Fibroblast of pulmonary artery (primary cell): ENCODE data around the gene IL12RB2.

ENCODE experiments used
- DNase-seq: peaks from one replicate; pipeline ENCODE4 v3.0.0-alpha.2; 2010; ENCODE audit warnings: low read depth
- H3K4me3 ChIP-seq: replicated peaks from 2 replicates; pipeline ENCODE4 v1.5.1; 2011; ENCODE audit warnings: low read depth, mild to moderate bottlenecking, control low read depth, low read length, moderate library complexity
- TF ChIP-seq, protein P1 (sequence below): IDR thresholded peaks from 2 replicates; pipeline ENCODE4 v1.5.1; 2011; ENCODE audit warnings: mild to moderate bottlenecking, control low read depth, low read length, inconsistent platforms; ENCODE audit errors: missing control alignments

The IL12RB2 gene

DNA sequence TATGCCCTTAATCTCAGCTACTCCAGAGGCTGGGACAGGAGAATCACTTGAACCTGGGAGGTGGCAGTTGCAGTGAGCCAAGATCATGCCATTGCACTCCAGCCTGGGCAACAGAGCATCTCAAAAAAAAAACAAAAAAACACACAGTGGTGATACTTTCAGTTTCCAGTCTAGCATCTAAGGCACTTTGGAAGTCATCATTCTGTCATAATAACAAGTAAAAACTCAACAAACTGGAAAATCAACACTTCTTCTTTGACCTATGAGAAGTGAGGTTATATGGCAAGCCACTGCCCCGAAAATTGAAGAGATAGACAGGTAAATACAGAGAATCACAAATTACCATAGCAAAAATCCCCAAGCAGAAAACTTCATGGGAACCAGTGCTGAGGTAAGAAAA lies 51.9 kb downstream of the IL12RB2 start:
- TF ChIP-seq, protein P1, sequence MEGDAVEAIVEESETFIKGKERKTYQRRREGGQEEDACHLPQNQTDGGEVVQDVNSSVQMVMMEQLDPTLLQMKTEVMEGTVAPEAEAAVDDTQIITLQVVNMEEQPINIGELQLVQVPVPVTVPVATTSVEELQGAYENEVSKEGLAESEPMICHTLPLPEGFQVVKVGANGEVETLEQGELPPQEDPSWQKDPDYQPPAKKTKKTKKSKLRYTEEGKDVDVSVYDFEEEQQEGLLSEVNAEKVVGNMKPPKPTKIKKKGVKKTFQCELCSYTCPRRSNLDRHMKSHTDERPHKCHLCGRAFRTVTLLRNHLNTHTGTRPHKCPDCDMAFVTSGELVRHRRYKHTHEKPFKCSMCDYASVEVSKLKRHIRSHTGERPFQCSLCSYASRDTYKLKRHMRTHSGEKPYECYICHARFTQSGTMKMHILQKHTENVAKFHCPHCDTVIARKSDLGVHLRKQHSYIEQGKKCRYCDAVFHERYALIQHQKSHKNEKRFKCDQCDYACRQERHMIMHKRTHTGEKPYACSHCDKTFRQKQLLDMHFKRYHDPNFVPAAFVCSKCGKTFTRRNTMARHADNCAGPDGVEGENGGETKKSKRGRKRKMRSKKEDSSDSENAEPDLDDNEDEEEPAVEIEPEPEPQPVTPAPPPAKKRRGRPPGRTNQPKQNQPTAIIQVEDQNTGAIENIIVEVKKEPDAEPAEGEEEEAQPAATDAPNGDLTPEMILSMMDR, result no peak
- DNase-seq, result no peak
- no peak overlapping the region for H3K4me3 ChIP-seq

DNA sequence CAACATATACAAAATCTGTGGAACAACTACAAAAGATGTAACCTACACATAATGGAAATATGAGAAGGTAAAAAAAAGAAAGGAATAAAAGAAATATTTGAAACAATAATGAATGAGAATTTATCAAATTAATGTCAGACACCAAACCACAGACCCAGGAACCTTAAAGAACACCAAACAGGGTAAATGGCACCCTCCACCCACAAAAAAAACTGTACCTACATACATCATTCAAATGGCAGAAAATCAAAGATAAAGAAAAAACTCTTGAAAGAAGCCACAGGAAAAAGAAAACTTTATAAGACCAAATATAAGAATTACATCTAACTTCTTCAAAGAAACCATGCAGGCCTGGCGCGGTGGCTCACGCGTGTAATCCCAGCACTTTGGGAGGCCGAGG lies 54.0 kb downstream of the IL12RB2 start:
- TF ChIP-seq, protein P1, result no peak
- no peak for DNase-seq
- no peak overlapping the region for H3K4me3 ChIP-seq

DNA sequence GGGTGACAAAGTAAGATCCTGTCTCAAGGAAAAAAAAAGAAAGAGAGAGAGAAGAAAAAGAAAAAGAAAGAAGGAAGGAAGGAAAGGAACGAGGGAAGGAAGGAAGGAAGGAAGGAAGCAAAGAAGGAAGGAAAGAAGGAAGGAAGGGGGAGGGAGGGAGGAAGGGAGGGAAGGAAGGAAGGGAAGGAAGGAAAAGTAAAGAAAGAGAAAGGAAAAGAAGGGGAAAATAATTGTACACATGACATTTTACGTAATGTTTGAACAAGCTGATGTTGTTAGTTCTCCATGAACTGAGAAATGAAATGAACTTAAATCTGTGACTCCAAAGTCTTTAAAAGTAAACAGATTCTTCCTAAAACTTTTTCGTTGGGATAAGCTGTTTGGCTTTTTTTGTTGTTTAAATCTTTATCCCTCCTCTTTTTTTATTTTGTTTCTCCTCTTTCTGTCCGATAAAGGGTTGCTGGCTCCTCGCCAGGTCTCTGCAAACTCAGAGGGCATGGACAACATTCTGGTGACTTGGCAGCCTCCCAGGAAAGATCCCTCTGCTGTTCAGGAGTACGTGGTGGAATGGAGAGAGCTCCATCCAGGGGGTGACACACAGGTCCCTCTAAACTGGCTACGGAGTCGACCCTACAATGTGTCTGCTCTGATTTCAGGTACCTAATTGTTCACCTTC lies 59.8 kb downstream of the IL12RB2 start:
- peak; percentile 55 for DNase-seq
- TF ChIP-seq, protein P1, result peak; percentile 4
- no peak overlapping the region for H3K4me3 ChIP-seq

DNA sequence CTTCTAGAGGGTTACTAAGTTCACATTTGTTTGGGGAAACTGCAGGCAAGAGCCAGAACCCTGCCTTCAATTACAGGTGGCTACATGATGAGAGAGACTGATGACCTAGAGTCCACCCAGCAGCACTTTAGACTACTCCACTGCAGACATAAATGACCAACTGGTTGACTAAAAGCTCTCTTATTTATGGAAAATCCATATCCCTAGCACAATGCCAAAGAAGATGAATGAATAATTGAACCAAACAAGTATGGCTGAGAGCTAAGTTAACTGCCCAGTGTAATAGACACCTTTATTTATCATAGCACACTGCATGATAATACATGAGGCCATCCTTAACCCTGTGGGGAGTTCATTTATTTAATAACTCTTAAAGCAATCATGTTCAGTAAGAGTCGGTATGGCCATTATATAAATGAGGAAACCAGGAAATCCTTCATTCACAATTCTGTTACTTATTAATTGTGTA lies 60.4 kb downstream of the IL12RB2 start:
- H3K4me3 ChIP-seq, result no peak overlapping the region
- TF ChIP-seq, protein P1, result no peak
- no peak for DNase-seq

DNA sequence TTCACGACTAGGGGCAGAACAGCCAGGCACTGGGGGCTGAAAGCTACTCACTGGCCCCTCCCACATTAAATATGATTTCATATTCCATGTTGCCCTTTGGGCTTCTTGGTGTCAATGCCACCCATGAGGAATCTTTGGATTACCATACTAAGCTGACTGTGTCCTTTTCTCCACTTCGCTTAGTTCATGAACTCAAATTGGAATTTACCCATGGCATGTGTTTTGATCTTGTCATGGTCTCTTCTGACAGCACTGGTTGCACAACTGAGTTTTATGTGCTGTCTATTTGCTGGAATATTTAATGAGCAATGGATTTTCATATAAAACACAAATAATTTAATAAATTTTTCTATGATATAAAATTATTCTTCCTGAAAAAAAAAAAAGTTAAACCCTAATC lies 63.4 kb downstream of the IL12RB2 start:
- no peak for DNase-seq
- TF ChIP-seq, protein P1, result no peak

DNA sequence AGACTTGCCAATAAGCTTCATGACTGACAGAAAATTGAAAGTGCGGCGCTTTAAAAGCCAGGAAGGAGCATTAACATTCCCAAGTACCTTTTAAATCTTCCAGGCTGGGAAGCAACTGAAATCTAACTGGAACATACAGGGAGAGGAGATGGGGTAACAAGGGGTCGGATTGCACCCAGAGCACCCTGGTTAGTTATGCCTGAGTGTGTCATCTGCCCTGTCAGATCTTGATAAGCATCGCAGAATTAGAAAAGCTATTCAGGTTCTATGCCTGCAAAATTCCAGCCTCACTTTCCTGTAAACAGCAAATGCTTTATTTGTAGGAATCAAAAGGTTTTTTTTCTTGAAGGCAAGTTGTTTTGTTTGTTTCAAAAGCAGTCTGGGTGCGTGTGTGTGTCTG lies 64.0 kb downstream of the IL12RB2 start:
- H3K4me3 ChIP-seq, result no peak overlapping the region
- DNase-seq, result peak; percentile 10
- TF ChIP-seq, protein P1, result no peak

More for the DNA sequence above, 63.4 kb downstream of the IL12RB2 start:
- no peak overlapping the region for H3K4me3 ChIP-seq

DNA sequence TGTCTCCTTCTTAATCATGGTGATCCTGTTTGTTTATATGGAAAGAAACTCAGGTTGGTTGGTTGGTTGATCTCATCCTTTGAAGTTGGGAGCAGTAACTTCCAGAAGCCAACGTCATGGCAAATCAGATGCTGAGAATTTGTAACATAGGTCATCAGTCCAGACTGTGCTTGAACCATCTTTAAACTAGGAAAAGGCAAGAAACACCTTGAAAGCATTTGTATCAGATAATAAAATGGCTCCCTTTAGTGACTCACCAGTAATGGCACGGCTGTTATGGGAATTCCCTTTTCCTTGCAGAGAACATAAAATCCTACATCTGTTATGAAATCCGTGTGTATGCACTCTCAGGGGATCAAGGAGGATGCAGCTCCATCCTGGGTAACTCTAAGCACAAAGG lies 64.5 kb downstream of the IL12RB2 start:
- DNase-seq, result peak; percentile 17
- TF ChIP-seq, protein P1, result no peak
- H3K4me3 ChIP-seq, result no peak overlapping the region
